GM12891 (cell line): ENCODE results near the gene PPAT.
"Not testable (repeated sequence)": the region's sequence is repeated elsewhere in the genome, so short reads cannot be mapped to it uniquely, and the experiment has no call there.

Experiments
- DNase-seq: peaks from one replicate; pipeline ENCODE4 v3.0.0; 2011; ENCODE audit warnings: low spot score; ENCODE audit not compliant: insufficient read length
- FAIRE-seq: peaks from 2 replicates; lab custom pipeline; 2011; peaks lifted over from hg19 to GRCh38; lab: Jason Lieb, UNC
- PAX5 ChIP-seq: IDR thresholded peaks from 2 replicates; pipeline ENCODE4 v1.6.1; 2011; ENCODE audit warnings: low read length, moderate library complexity, mild to moderate bottlenecking; ENCODE audit not compliant: insufficient read depth, severe bottlenecking
- POLR2A ChIP-seq: IDR thresholded peaks from 2 replicates; pipeline ENCODE4 v1.6.1; 2011; ENCODE audit warnings: low read depth, low read length, control low read depth
- POLR2AphosphoS5 ChIP-seq: IDR thresholded peaks from 2 replicates; pipeline ENCODE4 v1.6.1; 2011; ENCODE audit warnings: low read depth, low read length, control low read depth
- POU2F2 ChIP-seq: IDR thresholded peaks from 2 replicates; pipeline ENCODE4 v1.6.1; 2011; ENCODE audit warnings: low read depth, mild to moderate bottlenecking, control low read depth, low read length, moderate library complexity
- SPI1 ChIP-seq: IDR thresholded peaks from 2 replicates; pipeline ENCODE4 v1.6.1; 2011; ENCODE audit warnings: low read depth, low read length, control low read depth
- TAF1 ChIP-seq: IDR thresholded peaks from 2 replicates; pipeline ENCODE4 v1.6.1; 2011; ENCODE audit warnings: low read depth, low read length, control low read depth

PPAT gene

GRCh38 chr4:56391270-56391669 lies 44.1 kb downstream of the PPAT start:
- TF ChIP-seq POLR2AphosphoS5 (no peak; the same call in 1 of the 2 replicates), POU2F2 (no peak), TAF1 (no peak), POLR2A (no peak), PAX5 (no peak), SPI1 (no peak)
- no peak for DNase-seq
- no peak for FAIRE-seq

- DNase-seq (no peak), FAIRE-seq (no peak)
- TF ChIP-seq POU2F2, result no peak
- TF ChIP-seq PAX5, result no peak
- no peak for TF ChIP-seq POLR2A
- no peak for TF ChIP-seq TAF1
- no peak for TF ChIP-seq SPI1
- TF ChIP-seq POLR2AphosphoS5, result no peak
Observed at GRCh38 chr4:56389558-56389957, 45.9 kb downstream of the PPAT start.

- 0 out of 2 replicates have a peak, but pooled peaks have one; percentile 18 for TF ChIP-seq POLR2AphosphoS5
- no peak for TF ChIP-seq TAF1
- FAIRE-seq, result peak; percentile 33
- DNase-seq, result no peak
Observed at GRCh38 chr4:56388306-56388705, 47.1 kb downstream of the PPAT start.

GRCh38 chr4:56387023-56388001 lies 48.1 kb downstream of the PPAT start, which contains the start of gene AASDH:
Gene AASDH, minus strand, starts transcription at chr4:56387491. Its CDS starts 3,192 bp downstream, at chr4:56384299.
- TF ChIP-seq SPI1 (no peak), POU2F2 (peak; percentile 86; the same call in 1 of the 2 replicates), TAF1 (peak; percentile 90), PAX5 (peak; percentile 9), POLR2AphosphoS5 (peak; percentile 98), POLR2A (peak; percentile 98)
- FAIRE-seq (peak; percentile 99), DNase-seq (peak; percentile 57)

- DNase-seq (no peak), FAIRE-seq (no peak)
- no peak for TF ChIP-seq TAF1
- TF ChIP-seq PAX5, result no peak
Observed at GRCh38 chr4:56386091-56386490, 49.3 kb downstream of the PPAT start.

GRCh38 chr4:56375458-56375857 lies 60.0 kb downstream of the PPAT start:
- no peak for FAIRE-seq
- no peak for TF ChIP-seq SPI1
- TF ChIP-seq POLR2AphosphoS5, result no peak
- DNase-seq, result no peak

GRCh38 chr4:56374956-56375355 lies 60.5 kb downstream of the PPAT start:
- no peak for TF ChIP-seq POLR2AphosphoS5
- TF ChIP-seq SPI1, result no peak
- TF ChIP-seq PAX5, result no peak
- FAIRE-seq (no peak), DNase-seq (no peak)

GRCh38 chr4:56372774-56373173 lies 62.6 kb downstream of the PPAT start:
- TF ChIP-seq TAF1, result no peak
- TF ChIP-seq POLR2A, result no peak
- DNase-seq (no peak), FAIRE-seq (no peak)

- DNase-seq (no peak), FAIRE-seq (no peak)
- no peak for TF ChIP-seq POU2F2
- no peak for TF ChIP-seq TAF1
- TF ChIP-seq SPI1, result no peak
- TF ChIP-seq POLR2A, result no peak
- TF ChIP-seq POLR2AphosphoS5, result no peak
- no peak for TF ChIP-seq PAX5
Observed at GRCh38 chr4:56371426-56372220, 63.8 kb downstream of the PPAT start.

- DNase-seq, result no peak
- no peak for FAIRE-seq
- TF ChIP-seq TAF1, result no peak
- no peak for TF ChIP-seq POLR2A
- no peak for TF ChIP-seq POU2F2
- TF ChIP-seq PAX5, result no peak
- TF ChIP-seq POLR2AphosphoS5, result no peak
- TF ChIP-seq SPI1, result no peak
Observed at GRCh38 chr4:56370377-56370776, 65.0 kb downstream of the PPAT start.

GRCh38 chr4:56362981-56363380 lies 72.4 kb downstream of the PPAT start:
- DNase-seq, FAIRE-seq: not testable (repeated sequence)
